HG03457 (cell line): ENCODE measurements around the gene HSPA6.
"Not testable (repeated sequence)": the region's sequence is repeated elsewhere in the genome, so short reads cannot be mapped to it uniquely, and the experiment has no call there.

Experiments used
- ATAC-seq: cut with Tn5 transposase; IDR thresholded peaks from one replicate; pipeline ENCODE4 v1.9.1; 2021; ENCODE audit warnings: moderate number of reproducible peaks; ENCODE audit not compliant: unreplicated experiment

HSPA6 gene

GRCh38 chr1:161531986-161532643 lies 7.8 kb downstream of the HSPA6 start:
- no peak for ATAC-seq

GRCh38 chr1:161532644-161533567 lies 8.6 kb downstream of the HSPA6 start:
- not testable (repeated sequence) for ATAC-seq

GRCh38 chr1:161537068-161537669 lies 12.8 kb downstream of the HSPA6 start:
- not testable (repeated sequence) for ATAC-seq

- ATAC-seq = not testable (repeated sequence)
Observed at GRCh38 chr1:161538925-161539479, 14.7 kb downstream of the HSPA6 start.

- peak; percentile 45 for ATAC-seq
Observed at GRCh38 chr1:161539731-161540569, 15.6 kb downstream of the HSPA6 start.

GRCh38 chr1:161540570-161540960 lies 16.2 kb downstream of the HSPA6 start:
- ATAC-seq = not testable (repeated sequence)

- ATAC-seq = peak; percentile 46
Observed at GRCh38 chr1:161542091-161542559, 17.8 kb downstream of the HSPA6 start.

GRCh38 chr1:161543125-161543524 lies 18.8 kb downstream of the HSPA6 start:
- ATAC-seq = not testable (repeated sequence)

- not testable (repeated sequence) for ATAC-seq
Observed at GRCh38 chr1:161545005-161545731, 20.8 kb downstream of the HSPA6 start.

- ATAC-seq = not testable (repeated sequence)
Observed at GRCh38 chr1:161547995-161548741, 23.8 kb downstream of the HSPA6 start.

- not testable (repeated sequence) for ATAC-seq
Observed at GRCh38 chr1:161548749-161549406, 24.5 kb downstream of the HSPA6 start.

- no peak for ATAC-seq
Observed at GRCh38 chr1:161549652-161550051, 25.3 kb downstream of the HSPA6 start, which contains the start of gene FCGR3A. TSS of gene FCGR3A (minus strand) at chr1:161549818. CDS start at chr1:161549736, 82 bp downstream.

- not testable (repeated sequence) for ATAC-seq
Observed at GRCh38 chr1:161550942-161551341, 26.6 kb downstream of the HSPA6 start.

- ATAC-seq = not testable (repeated sequence)
Observed at GRCh38 chr1:161553631-161554030, 29.3 kb downstream of the HSPA6 start.

GRCh38 chr1:161554340-161554739 lies 30.0 kb downstream of the HSPA6 start:
- not testable (repeated sequence) for ATAC-seq

GRCh38 chr1:161554815-161555417 lies 30.6 kb downstream of the HSPA6 start:
- ATAC-seq = not testable (repeated sequence)

- ATAC-seq = not testable (repeated sequence)
Observed at GRCh38 chr1:161556143-161556542, 31.8 kb downstream of the HSPA6 start.

- not testable (repeated sequence) for ATAC-seq
Observed at GRCh38 chr1:161556990-161557389, 32.6 kb downstream of the HSPA6 start.
